GM21515 (cell line): ENCODE measurements around the gene EMP2.

Experiments
- ATAC-seq: cut with Tn5 transposase; IDR thresholded peaks from one replicate; pipeline ENCODE4 v1.9.1; 2021; ENCODE audit not compliant: unreplicated experiment

Gene EMP2

DNA sequence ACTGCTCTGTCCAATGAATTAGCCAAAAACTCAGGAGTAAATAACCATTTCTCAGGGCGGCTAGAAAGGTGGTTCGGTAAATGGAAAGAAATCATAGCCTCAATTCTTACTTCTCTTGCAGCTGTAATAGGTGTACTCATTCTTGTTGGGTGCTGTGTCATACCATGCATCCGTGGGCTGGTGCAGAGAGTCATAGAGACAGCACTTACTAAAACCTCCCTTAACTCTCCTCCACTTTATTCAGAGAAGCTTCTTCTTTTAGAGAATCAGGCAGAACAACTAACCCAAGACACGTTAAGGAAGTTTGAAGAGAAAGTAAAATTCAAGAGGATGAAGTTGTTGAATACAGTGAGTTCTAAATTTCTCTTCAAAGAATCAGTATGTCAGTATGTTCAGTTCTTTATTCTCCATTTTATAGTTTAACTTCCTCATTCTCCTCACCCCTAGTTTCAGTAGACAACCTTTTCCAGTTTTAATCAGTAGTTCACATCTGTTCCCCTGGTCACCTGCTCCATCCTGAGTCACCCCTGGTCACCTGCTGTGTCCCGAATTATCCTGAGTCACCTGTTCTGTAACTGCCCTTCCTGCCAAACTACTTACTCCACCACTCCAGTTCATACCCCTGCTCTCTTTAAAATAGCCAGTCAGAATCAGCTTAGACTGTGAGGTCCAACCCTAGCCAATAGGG lies 85.9 kb downstream of the EMP2 start:
- no peak for ATAC-seq

DNA sequence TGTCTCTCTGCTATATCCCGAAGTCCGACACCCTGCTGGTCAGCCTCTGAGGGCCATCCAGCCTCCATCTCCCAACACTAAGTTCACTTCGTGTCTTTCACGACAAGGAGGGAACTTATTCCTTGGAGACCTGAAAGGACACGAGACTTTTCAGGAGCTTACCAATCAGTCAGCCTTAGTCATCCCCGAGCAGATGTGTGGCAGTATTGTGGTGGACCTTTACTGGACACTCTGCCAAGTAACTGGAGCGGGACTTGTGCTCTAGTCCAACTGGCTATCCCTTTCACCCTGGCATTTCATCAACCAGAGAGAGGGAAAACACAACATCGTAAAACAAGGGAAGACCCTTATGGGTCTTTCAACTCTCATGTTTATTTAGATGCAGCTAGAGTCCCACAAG lies 87.1 kb downstream of the EMP2 start:
- no peak for ATAC-seq

DNA sequence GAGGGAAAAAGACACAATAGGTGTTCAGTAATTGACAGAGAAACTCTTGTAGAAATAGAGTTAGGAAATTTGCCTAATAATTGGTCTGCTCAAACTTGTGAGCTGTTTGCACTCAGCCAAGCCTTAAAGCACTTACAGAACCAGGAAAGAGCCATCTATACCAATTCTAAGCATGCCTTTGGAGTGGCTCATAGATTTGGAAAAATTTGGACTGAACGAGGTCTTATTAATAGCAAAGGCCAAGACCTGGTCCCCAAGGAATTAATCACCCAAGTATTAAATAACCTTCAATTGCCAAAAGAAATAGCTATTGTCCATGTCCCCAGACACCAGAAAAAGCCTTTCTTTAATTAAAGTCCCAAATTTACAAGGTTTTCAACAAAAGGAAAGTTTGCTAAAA lies 90.3 kb downstream of the EMP2 start:
- no peak for ATAC-seq

DNA sequence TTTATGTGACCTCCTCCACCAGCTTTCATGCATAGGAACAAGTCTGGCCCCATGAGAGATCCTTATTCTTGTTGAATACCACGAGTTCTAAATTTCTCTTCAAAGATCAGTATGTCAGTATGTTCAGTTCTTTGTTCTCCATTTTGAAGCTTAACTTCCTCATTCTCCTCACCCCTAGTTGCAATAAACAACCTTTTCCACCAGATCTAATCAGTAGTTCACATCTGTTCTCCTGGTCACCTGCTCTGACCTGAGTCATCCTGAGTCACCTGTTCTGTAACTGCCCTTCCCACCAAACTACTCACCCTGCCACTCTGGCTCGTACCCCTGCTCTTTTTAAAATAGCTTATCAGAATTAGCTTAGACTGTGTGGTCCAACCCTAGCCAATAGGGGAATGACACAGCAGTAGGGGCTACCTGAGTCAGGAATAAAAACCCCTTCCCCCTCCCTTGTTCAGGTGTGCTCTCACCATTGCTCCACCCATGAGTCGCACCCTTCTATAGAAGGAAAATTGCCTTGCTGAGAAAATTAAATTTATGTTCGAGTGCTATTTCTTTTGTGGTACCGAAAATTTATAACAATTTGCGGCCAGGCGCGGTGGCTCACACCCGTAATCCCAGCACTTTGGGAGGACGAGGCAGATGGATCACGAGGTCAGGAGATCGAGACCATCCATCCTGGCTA lies 94.6 kb downstream of the EMP2 start:
- ATAC-seq, result no peak

DNA sequence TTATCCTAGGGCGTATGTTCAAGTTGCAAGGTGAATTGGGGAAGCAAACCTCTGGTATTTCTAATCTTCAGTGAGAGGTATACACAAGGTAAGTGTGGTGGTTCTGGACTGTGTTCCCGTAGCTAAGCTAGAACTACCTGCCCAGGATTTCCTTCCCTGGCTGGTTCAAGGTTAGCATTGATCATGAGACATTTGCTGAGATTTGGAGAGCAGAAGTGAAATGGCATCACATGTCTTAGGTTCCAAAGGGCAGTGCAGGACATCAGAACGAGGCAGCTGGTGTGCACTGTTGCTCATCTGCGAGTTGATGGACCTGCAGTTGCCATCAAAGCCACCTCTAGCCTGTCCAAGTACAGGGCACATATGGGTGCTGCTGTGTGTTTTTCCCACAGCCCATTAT lies 95.2 kb downstream of the EMP2 start:
- no peak for ATAC-seq

DNA sequence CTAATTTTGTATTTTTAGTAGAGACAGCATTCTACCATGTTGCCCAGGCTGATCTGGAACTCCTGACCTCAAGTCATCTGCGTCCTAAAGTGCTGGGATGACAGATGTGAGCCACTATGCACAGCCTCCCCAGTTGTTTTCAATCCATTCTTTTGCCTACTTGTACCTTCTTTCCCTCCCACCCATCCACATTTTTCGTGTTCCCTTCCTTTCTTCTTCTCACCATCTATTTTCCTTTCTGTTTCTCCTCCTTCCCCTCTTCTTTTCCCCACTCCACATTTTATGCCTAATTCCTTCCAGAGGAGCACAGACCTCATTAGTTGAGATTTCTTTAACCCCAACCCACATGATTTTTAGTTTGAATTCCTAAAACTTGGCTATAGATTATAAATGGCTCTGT lies 100.2 kb downstream of the EMP2 start:
- no peak for ATAC-seq
